HG02763 (cell line): ENCODE data around the gene DEPP1.

Experiments
- ATAC-seq: cut with Tn5 transposase; IDR thresholded peaks from one replicate; pipeline ENCODE4 v1.9.1; 2021; ENCODE audit warnings: mild to moderate bottlenecking, moderate library complexity; ENCODE audit not compliant: unreplicated experiment

Gene DEPP1

DNA sequence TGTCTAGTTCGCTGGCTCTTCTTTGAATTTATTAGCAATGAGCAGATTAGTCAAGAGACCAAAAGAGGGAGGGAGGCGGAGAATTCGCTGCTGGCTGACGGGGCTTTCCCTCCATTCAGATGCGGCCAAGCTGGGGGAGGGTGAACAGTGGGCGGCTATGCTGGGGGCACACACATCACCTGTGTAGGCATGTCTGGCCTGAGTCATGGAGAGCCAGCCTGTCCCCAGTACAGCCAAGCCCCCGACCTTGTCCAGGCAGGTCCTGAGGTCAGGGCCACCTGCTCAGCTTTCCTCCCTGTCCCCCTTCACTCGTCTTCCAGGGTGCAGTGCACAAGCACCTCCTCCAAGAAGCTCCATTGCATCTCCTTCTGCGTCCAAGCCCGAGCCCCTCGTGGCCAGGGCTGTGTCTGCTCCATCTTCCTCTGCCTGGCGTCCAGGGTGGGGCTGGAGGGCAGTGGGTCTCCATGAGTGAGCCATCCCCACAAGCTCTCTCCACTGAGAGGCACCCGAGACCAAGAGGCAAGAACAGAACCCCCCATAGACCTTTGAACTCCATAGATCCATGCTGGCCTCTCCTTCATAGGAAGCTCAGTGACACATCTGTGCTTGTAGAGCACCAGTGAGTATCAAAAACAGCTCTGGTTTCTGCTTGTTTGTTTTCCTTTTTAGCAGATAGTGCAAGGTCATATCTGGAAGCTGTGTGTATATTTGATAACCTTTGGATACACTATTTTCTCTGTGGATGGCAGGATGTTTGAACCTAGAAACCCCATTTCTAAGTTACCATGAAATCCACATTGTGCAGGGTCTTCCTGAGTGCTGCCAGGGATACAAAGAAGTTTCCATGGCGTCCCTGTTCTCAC lies 1.9 kb upstream of the DEPP1 start:
- no peak for ATAC-seq

DNA sequence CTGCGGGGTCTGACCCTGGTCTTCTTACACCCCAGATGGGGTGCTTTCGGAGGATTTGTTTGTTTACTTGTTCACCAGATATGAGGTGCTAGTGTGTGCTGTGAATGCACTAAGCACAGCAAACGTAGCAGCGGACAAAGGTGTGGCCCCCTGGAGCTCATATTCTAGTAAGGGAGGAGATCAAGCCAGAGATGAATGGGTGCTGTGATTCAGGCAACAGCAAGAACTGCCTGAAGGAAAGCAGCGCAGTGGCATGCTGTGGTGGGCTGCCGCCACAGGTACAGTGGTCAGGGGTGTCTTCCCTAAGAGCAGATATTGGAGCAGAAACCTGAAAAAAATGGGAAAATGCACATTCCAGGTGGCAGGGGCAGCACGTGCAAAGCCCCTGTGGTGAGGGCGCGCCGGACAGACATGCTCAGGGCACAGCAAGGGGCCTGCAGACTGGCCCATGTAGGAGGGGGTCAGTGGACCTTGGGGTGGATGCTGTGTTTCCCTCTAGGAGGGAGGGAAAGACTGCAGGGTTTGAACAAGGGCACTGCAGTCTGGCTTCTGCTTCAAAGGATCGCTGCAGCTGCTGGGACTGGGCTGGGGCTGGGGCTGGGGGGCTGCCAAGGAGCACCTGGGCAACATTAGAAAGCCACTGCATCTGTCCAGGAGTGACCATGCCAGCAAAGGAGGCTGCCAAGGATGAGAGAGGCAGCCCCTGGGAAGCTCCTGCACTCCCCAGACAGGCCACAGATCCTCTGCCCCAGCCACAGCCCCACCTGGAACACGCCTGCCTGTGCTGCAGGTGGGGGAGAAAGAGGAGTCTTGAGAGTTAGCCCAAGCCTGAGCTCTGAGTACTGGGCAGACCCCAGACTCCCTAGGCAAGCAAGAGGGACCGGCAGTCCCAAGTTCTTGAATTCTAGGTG lies 927 bp upstream of the DEPP1 start:
- no peak for ATAC-seq

DNA sequence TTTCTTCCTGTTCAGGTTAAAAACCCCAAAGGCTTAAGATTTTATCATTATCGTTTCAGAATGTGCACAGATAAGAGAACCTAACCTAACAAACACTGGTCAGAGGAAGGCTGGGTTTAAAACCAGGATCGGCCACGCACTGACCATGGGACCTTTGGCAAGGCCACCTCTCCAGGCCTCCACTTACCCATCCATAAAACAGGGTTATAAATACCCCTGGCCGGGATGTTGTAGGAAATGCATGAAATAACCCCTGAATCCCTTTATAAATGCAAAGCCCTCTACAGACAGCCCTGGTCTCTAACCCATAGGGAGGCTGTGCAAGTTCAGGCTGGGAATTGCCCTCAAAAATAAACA lies 418 bp downstream of the DEPP1 start:
- ATAC-seq = no peak

DNA sequence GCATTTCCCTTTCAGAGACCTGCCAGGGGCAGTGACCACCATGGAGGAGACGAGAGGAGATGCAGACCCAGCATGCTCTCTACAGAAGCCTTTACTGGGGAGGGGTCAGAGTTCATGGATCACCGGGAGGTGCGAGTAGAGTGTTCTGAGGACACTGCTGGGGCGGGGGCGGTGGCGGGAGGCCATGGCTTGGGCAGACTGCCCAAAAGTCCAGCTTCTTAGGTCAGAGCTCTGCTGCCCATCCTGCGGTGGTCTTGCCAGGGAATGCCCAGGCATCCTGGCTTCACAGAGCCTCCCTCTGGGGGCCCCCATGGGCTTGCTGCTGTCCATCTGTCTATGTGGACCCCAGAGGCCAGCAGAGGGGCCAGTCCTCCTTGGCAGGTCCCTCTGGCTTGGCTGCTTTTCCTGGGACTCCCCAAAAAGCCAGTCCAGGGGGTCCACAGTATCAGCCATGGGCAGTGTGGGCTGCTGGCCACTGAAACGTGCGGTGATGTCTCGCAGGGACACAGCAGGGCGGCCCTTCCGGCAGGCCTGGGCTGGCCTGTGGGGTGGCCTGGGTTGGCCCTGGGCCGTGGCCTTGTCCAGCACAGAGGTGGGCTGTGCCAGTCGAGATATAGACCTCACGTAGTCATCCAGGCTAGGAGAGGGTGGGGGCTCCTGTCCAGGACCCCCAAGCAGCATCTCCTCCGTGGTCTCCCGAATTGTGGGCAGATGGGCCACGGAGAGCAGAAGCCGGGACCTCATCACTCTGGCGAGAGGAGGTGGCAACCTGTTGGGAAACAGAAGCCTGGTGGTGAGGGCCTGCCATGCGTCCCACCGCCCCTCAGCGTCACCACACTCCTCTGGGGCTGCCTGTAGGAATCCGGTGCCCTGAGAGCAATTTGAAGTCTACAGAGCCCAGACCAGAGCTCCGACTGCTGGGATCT lies 1.1 kb downstream of the DEPP1 start:
- no peak for ATAC-seq

DNA sequence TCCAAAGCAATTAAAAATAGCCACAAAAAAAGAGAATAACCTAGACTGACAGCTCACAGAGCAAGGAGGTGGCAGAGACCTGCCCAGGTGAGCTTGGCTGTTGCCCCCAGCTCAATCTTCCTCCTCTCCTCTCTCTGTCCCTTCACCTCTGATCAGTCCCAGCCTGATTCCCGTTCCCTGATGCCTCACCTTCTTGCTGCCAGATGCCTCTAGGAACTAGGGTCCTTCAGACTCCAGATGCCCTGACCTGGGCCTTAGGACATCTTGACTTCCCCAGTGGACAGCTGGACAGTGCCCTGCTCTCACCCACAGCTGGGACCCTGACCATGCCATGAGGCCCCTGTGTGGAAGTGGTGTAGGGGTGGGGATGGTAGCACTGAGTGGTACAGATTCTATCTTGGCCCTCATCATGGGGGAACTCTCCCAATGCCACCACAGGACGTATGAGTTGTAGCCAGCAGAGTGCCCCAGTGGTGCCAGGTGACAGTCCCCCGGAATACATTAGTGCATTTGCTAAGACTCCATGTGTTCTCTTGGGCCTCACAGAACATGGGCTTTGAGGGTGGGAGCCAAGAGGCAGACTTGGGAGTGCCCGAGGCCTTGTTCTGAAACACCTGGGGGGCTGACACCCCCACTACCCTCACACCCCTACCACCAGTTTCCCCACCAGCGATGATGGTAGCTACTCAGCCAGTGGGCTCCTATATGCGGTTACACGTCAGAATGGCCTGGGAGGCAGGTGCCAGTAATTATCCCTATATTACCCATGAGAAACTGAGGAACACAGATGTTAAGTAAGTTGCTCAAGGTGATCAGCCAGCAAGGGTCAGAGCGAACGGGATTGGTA lies 2.0 kb downstream of the DEPP1 start:
- no peak for ATAC-seq

DNA sequence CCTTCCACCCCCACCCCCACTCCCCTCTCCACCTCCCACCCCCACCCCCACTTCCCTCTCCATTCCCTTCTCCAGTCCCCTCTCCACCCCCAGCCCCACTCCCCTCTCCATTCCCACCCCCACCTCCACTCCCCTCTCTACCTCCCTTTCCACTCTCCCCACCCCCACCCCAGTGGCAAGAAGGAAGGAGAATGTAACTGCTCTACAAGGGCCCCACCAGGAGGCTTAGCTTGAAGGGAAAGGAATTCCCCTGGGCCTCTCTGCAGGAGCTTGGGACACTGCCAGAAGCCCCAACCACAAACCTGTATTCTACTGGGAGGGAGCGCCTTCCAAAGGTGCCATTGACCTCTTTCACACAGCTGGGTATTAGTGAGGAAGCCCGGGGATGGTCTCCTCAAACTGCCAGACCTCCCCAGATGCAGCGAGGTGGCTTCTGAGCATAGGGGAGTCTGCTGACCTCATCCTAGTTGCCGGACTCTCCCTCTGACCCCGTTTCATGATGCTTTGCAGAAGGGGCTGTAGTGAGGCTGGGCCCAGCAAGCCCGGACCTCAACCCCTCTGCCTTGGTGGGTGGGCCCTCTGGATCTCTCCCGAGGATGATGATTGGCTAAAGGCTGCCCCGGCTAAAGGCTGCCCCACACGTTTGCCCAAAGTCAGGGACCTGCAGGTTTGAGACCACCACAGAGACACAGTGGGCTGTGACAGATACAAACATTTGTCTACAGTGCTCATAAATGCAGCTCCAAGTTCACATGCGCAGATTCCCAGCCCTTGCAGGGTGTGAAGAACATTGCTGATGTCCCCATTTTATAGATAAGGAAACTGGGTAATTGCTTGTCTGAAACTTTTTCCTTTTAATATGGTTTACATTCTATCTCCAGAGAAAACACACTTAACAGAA lies 2.9 kb downstream of the DEPP1 start:
- ATAC-seq = no peak

DNA sequence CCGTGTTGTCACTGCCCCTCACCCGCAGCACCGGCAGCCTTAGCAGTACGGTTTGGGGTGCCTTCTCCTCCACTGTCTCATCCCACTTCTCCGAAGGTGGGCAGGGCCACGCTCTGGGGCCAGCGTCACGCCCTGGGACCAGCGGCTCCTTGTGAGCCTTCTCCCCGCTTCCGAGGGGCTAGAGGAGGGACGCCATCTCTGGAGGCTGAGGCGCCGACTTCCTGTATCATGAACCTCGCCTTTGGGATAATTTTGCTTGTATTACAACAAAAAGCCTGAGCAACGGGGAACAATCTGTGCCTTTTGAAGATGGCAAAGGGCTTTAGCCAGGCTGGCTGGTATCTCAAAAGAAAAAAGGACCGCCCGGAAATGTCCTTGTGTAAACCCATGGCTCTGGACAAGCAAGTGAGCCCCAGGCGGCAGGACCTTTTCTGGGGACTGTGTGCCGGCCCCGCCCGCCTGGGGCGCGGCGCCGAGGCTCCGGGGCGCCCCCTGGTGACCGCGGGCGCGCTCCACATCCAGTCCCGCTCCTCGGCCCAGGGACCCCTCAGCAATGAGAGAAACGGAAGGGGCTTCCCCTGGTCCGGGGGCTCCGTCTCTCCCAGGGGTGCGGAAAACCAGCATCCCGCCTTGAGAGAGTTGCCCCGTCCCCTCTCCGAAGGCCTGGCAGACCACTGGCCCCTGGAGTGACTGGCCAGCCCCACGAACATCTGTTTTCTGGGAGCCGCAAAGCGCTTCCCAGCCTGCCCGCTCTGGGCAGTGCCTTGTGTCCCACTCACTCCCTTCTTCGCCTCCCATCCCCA lies 3.8 kb downstream of the DEPP1 start:
- peak; percentile 74 for ATAC-seq

DNA sequence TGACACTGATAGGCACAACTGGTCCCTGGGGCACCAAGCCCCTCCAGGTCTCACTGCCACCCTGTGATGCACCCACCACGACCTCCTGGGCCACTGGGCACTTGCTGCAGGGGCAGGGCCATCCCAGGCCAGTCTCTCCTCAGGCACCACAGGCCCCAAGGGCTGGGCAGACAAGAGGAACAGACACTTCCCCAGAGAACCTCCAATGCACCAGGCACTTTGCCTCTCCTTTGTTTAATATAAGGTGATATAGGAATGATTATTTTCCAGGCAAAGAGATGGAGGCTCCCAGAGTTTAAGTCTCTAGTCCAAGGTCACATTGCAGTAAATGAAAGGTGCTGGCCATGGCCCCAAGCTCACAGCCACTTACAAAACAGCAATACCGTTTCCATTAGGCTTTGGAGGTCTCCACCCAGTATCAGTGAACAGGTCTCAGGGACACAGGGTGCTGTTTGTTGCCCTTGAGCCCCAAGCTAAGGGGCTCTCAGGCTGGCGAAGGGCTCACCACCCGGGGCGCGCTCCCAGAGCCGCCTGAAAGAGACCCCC lies 4.5 kb downstream of the DEPP1 start:
- no peak for ATAC-seq

DNA sequence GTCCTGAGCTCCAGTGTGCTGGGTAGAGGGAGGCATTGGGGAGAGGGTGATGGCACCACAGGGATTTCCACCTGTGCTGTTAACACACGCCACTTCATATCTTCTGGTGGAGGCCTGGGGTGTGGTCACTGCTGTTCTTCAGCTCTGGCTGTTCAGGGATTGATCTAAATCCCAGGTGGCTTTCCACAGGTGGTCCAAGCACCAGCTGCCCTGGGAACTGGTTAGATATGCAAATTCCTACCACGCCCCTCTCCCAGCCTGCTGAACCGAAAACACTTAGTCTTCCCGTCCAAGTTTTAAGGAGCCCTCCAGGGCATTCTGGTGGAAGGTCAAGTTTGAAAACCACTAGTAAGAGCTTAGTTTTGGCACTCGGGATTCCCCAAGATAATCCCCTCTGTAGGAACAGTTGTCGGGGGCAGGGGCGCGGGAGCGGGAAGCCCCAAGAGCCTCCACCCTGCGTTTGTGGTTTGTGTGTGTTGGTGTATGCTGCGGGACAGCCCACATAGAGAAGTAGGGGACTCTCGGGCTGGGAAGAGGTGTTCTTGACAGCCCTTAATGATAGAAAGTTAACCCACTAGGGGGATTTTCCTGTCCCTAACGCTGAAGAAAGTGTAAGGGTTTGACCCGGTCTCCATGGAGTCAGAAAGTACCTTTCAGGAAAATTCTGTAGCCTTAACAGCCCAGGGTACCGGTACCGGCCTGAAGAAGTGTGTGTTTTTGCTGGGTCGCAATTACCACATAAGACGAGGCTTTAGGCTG lies 5.1 kb downstream of the DEPP1 start:
- ATAC-seq = no peak

DNA sequence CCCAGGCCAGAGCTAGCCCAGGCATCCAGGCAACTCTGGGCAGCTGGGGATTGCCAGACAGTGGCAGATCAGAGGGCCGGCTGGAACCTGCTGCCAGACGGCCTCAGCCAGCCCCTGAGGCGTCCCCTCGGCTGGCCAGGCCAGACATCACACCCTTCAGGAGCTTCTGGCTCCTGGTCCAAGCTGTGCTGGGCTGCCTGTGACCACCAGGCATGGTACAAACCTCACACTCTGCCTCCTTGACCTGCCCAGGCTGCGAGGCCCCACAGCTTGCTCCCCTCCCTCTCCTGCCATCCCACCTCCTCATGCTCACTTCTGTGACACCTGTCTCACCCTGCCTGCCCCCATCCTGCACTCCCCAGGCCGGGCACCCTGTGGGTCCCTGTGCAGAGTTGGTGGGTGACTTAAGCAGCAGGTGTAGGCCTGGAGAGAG lies 5.7 kb downstream of the DEPP1 start:
- no peak for ATAC-seq

DNA sequence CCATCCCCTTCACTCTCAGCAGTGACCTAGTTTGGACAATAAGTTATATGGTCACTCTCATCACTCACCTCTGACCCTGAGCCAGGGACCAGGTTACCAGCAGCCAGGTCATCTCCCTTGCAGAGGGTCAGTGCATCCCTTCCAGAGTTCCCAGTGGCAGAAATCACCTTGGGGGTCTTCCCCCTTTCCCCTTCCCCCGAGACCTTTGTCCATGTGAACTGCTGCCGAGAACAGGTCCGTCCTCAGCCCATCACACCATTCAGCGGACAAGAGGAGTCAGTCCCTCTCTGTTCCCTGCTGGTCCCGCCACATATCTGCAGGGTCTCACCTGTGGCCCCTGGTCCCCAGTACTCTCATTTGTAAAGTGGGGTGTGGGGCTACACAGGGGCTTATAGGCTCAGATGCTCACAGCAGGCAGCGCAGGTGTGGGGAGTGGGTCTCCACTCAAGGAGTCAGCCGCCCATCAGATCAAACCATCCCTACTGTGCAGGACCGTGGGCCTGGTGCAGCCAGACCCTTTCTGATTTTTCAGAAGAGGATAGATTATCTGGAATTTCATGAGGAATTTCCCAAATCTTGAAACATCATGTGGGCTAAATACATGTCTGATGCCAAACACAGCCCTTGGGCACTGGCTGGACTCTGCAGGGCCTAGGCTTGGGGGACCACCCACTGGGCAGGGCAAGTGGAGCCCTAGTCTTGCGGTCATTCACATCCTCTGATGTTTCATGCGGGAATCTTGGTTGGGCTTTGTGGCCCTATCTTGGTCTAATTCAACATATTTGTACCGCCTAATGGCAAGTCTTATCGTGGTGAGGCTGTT lies 6.5 kb downstream of the DEPP1 start:
- no peak for ATAC-seq

DNA sequence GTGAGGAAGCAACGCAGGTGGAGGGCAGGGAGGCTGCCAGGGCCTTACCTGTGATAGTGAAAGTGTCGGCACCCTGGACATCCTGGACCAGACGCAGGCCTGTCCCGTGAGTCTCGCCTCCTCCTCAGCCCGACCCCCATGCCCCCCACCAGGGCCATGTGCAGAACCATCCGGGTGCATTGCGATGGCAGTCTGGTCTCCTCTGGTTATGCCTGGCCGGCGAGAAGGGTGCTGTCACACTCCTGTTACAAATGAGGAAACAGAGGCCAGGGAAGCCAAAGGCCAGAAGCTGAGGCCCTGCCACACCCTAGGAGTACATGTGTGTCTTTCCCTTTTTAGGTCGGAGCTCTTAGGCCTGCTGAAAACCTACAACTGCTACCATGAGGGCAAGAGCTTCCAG lies 7.2 kb downstream of the DEPP1 start:
- no peak for ATAC-seq

DNA sequence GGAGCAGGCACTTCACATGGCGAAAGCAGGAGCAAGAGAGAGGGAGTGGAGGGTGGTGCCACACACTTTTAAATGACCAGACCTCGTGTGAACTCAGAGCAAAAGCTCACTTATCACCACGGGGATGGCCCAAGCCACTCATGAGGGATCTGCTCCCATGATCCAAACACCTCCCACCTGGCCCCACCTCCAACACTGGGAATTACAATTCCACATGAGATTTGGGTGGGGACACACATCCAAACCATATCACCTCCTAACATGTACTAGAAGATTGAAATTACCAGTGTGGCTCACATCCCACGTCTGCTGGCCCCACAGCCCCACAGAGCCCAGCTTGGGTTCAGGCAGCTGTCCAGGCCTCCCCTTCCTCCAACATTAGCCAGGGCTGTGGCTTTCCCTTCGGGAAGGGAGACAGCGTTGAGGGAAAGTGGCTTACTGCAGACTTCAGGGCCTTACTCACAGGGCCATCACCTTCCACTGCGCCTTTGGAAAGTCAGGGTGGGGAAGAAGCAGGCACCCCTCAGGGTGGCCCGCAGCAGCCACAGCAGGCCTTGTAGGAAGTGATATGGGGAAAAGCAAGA lies 7.7 kb downstream of the DEPP1 start:
- no peak for ATAC-seq

DNA sequence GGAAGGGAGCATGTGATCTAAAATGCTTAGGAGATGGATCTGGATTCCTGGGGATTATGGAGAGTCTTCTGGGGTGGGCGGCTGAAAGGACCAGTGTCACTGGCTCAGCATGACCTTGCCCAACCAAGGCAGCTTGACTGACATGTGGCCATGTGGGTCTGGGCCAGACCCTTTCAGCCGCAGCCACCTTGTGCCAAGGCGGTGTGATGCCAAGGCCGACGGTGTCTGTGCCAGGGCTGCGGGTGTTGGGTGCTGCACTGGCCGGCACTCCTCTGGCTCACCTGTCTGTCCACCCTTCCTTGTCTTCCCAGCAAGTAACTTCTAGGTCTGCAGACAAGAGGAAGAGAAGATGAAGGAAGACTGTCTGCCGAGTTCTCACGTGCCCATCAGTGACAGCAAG lies 8.8 kb downstream of the DEPP1 start:
- ATAC-seq = no peak

DNA sequence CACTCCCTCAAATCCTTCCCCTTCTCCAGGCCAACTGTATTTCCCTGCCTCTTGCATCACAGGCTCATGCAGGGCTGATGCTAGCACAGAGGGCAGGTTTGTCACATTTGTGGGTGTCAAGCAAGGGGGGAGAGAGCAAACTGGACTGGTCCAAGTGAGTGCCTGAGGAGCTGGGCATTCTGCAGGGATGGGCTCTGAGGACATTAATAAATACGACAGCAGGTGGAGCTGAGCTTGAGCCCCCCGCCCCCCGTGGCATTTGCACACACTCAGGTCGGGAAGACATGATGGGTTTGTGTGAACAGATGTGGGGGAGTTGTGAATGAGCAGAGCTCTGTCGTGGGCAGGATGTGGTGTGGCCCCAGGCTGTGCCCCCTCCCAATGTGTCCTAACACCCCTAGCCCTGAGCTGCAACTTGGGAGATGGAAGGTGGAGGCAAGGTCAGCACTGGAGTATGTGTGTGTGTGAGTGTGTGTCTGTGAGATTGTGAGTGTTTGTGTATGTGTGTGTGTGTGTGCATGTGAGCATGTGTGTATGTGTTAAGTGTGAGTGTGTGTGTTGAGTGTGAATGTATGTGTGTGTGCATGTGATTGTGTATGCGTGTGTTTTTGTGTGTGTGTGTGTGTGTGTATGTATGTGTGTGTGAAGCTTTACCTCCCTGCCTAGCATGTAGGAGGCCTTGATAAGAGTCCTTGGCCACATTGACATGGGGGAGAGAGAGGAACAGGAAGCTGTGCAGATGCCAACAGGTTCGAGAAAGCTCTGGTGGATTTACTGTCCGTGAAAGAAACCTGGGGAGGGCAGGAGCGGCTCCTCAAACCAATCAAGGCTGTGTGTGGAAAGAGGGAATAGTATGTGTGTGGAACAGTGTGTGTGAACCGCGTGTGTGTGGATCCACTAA lies 9.9 kb downstream of the DEPP1 start:
- ATAC-seq = no peak
